Limb (tissue), 2 donors: ENCODE measurements around the gene ZNF778.
"Not testable (repeated sequence)": the region's sequence is repeated elsewhere in the genome, so short reads cannot be mapped to it uniquely, and the experiment has no call there.

Source experiments
- DNase-seq, 2 donors: peaks; one replicate each; pipeline ENCODE4 v3.0.0-alpha.2; 2016; ENCODE audit errors: extremely low spot score in 2 of 2

ZNF778 gene

GRCh38 chr16:89253548-89254287 is 36.2 kb downstream of the ZNF778 start:
- DNase-seq = no peak

- peak; percentile 13 to 66 for DNase-seq
Observed at GRCh38 chr16:89256651-89257254, 39.2 kb downstream of the ZNF778 start.

- DNase-seq = no peak
Observed at GRCh38 chr16:89257281-89257731, 39.8 kb downstream of the ZNF778 start.

- DNase-seq = no peak
Observed at GRCh38 chr16:89257757-89258465, 40.4 kb downstream of the ZNF778 start.

- DNase-seq = not testable (repeated sequence)
Observed at GRCh38 chr16:89259901-89260300, 42.4 kb downstream of the ZNF778 start.

- no peak for DNase-seq
Observed at GRCh38 chr16:89261691-89262563, 44.4 kb downstream of the ZNF778 start.

- DNase-seq = no peak
Observed at GRCh38 chr16:89264800-89265550, 47.5 kb downstream of the ZNF778 start.

GRCh38 chr16:89265647-89266046 is 48.1 kb downstream of the ZNF778 start:
- no peak for DNase-seq

- no peak for DNase-seq
Observed at GRCh38 chr16:89266521-89267134, 49.1 kb downstream of the ZNF778 start.

GRCh38 chr16:89267746-89268145 is 50.2 kb downstream of the ZNF778 start:
- not testable (repeated sequence) for DNase-seq

GRCh38 chr16:89268585-89268984 is 51.1 kb downstream of the ZNF778 start:
- no peak for DNase-seq

- no peak for DNase-seq
Observed at GRCh38 chr16:89268987-89269735, 51.7 kb downstream of the ZNF778 start.

- DNase-seq = peak in 1 of 2 donors; percentile 19
Observed at GRCh38 chr16:89269805-89270665, 52.5 kb downstream of the ZNF778 start.

GRCh38 chr16:89270666-89271345 is 53.3 kb downstream of the ZNF778 start:
- no peak for DNase-seq

- DNase-seq = no peak
Observed at GRCh38 chr16:89272631-89273030, 55.1 kb downstream of the ZNF778 start.

GRCh38 chr16:89273741-89274472 is 56.4 kb downstream of the ZNF778 start:
- DNase-seq = no peak

- peak in 1 of 2 donors; percentile 17 for DNase-seq
Observed at GRCh38 chr16:89274561-89275283, 57.2 kb downstream of the ZNF778 start.
